Activated T-helper 9 cell treated with anti-CD3 and anti-CD28 coated beads, Interleukin-2, amount 50 U/mL, for 16 hours (primary cell): ENCODE data around the gene HPCA.
"Not testable (repeated sequence)": the region's sequence is repeated elsewhere in the genome, so short reads cannot be mapped to it uniquely, and the experiment has no call there.

Experiments used
- DNase-seq: peaks from one replicate; pipeline ENCODE4 v3.0.0-alpha.2; 2020; ENCODE audit warnings: low read depth

The HPCA gene

GRCh38 chr1:32902535-32902920 is 16.2 kb downstream of the HPCA start:
- no peak for DNase-seq

DNA sequence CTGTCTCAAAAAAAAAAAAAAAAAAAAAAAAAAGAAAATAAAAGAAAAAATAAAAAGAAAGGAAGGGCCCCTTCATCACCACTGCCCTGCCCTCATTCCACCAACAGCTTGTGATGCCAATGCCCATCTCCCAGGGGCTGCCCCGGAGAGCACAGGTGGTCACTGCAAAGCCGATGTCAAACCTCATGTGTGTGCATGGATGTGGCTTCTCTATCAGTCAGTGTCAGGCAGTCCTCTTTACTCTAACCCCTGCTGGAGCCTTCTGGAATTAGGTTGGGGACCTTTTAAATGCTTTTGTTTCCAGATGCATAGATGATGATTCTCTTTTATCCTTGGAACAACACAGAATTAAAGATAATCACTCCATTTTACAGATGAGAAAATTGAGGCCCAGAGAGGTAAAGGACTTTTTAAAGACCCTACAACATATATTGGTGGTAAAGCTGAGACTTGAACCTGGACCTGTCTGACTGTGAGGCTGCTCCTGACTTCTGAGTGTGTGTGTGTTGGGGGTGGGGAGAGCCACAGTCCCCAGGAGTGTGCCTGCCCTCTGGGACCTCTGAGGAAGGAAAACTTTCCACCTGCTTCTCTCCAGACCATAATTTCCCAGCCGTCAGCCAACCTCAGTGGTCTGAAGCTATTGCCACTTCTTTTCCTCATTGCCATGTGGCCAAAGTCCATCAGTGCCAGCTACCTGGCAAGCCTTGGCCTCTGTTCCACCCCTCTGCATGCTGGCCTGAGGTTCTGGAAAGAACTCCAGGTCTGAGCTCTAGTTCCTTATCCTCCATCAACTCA is 17.9 kb downstream of the HPCA start:
- DNase-seq, result no peak

GRCh38 chr1:32904797-32905196 is 18.5 kb downstream of the HPCA start:
- DNase-seq, result no peak

DNA sequence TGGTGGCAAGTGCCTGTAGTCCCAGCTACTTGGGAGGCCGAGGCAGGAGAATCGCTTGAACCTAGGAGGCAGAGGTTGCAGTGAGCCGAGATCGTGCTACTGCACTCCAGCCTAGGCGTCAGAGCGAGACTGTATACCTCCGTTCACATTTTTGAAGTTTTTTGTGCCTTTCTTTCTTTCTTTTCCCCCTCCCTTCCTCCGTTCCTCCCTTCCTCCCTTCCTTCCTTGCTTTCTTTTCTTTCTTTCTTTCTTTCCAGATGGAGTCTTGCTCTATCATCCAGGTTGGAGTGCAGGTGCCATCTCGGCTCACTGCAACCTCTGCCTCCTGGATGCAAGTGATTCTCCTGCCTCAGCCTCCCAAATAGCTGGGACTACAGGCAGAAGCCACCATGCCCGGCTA is 19.3 kb downstream of the HPCA start:
- DNase-seq, result not testable (repeated sequence)

- DNase-seq, result no peak
Measured at GRCh38 chr1:32906654-32907053, 20.4 kb downstream of the HPCA start.

GRCh38 chr1:32907435-32907834 is 21.1 kb downstream of the HPCA start:
- no peak for DNase-seq

DNA sequence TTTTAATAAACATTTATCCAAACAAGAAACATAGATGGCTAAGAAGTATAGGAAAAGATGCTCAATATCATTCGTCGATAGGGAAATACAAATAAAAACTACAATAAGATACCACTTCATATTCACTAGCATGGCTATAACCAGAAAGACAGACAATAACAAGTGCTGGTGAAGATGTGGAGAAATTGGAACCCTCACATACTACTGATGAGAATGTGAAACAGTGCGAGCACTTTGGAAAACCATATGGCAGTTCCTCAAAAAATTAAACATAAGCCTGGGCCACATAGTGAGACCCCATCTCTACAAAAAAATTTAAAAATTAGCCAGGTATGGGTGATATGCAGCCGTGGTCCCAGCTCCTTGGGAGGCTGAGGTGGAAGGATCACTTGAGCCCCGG is 24.0 kb downstream of the HPCA start:
- DNase-seq, result no peak

DNA sequence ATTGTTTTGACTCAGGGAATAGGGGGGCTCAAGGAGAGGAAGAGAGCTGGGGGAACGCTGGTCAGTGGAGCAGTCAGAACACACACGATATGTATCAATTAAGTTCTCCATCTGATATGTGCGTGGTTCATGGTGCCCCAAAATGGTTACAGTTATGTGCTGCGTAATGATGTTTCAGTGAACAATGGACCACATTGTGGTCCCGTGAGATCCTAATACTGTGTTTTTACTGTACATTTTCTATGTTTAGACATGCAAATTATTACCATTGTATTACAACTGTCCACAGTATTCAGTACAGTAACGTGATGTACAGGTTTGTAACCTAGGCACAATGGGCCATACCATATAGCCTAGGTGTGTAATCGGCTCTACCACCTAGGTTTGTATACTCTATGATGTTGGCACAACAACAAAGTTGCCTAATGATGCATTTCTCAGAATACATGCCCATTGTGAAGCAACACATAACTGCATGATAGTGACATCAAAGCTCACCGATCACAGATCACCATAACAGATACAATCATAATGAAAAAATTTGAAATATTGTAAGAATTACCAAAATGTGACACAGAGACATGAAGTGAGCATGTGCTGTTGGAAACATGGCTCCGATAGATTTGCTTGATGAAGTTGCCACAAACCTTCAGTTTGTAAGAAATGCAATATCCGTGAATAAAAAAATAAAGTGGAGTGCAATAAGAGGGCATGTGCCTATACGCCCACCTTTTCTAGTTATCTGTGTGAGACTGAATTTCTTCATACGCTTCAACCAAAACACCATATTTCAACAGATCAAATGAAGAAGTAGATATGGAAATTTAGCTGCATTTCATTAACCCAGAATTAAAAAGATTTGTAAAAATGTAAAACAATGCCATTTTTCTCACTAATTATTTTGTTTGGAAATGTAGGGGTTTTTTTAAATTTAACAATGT is 29.7 kb downstream of the HPCA start:
- no peak for DNase-seq

GRCh38 chr1:32917521-32917920 is 31.2 kb downstream of the HPCA start:
- DNase-seq, result no peak

DNA sequence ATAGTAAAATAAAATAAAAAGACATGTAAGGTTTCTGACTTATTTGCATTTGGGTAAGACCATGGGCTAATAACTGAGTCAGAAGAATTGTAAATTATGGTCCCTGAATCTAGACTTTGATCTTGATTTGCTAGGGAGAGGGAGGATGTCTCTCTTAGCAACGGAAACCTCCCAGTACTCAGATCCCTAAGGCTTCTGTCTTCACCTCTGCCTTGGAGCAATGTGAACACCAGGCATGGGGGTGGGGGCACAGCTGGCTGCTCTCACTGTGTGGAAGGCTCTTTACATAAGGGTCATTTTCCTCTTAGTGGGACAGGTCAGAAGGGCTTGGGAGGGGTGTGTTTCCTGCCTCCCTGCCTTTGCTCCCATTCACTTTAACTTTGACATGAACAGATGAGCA is 31.9 kb downstream of the HPCA start:
- no peak for DNase-seq

GRCh38 chr1:32919811-32920733 is 33.8 kb downstream of the HPCA start:
- DNase-seq, result no peak

DNA sequence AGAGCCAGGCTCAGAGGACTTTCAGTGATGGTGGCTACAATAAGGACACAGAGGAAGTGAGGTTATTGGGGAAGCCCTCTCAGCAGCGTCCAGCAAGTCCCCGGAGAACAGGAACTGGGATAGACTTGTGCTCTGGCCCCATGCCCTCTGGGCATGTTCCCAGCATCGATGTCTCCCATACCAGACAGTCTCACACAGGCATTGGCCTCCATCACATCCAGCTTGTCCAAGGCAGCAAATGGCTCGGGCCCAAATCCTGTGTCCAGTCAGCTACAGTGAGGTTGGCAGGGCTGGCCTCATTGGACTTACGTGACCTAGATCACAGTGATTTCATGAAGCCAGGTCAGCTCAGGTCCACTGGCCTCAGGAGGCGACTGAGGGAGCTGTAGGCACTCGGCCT is 34.5 kb downstream of the HPCA start:
- no peak for DNase-seq

- DNase-seq, result no peak
Measured at GRCh38 chr1:32924881-32925344, 38.6 kb downstream of the HPCA start.

- DNase-seq, result no peak
Measured at GRCh38 chr1:32925403-32926162, 39.3 kb downstream of the HPCA start.

GRCh38 chr1:32926562-32926961 is 40.3 kb downstream of the HPCA start:
- DNase-seq, result no peak

DNA sequence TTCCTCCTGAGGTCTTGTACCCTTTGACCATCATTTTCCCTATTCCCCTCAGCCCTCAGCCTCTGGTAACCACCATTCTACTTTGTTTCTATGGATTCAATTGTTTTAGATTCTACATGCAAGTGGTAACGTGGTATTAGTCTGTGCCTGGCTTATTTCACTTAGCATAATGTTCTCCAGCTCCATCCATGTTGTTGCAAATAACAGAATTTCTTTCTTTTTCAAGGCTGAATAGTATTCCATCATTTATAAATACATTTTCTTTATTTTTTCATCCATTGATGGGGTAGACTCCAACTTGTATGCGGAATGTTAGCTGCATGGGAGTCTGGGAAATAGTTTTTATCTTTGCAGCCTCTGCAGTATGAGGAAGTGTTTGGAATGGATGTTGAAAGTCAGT is 41.1 kb downstream of the HPCA start:
- no peak for DNase-seq

DNA sequence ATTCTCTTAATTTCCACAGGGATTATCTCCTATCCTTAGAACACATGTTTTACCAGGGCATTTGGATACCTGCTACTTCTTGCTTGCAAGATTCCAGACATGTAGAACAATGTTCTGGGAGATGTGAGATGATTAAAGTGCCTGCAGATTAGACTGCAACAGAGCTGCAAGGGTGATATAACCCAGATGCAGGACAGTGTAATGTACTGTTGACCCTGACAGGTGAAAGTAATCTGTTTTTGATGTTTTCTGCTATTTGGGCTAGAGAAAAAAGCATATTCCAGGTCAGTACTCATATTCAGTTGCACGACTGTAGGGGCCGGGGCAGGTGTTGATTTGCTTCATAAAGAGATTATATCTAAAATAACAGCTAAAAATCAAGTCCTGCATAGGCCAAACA is 42.0 kb downstream of the HPCA start:
- no peak for DNase-seq

DNA sequence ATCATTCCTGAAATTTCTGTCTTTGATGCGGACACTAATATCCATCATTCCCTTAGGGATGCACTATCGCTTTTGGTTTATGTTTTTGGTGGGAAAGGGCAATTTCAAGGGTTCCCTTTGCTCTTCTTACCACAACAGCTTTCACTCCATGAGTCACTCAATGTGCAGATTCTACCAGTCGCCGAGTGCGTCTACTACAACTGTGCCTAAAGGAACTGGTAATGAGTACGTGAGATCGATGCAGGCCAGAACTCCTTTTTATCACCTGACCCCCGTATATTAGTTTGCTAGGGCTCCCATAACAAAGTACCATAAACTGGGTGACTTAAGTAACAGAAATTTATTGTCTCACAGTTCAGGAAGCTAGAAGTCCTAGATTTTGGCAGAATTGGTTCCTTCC is 42.4 kb downstream of the HPCA start:
- no peak for DNase-seq

DNA sequence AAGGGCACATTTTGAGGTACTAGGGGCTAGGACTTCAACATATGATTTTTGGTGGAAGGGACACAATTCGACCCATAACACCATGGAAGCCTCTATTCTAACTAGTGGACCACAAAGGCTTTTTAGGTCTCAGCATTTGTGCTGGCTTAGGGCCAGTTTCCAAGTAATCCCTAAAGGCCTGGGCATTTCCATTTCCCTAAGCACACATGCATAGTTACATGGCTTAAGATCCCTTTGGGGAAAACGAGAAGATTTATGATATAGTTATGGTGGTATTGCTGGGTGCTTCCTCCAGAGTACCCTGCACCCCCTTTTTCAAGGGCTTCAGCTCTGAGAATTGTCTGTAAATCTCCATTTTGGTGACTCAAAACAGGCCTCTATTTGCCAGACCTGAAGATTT is 43.1 kb downstream of the HPCA start:
- no peak for DNase-seq

DNA sequence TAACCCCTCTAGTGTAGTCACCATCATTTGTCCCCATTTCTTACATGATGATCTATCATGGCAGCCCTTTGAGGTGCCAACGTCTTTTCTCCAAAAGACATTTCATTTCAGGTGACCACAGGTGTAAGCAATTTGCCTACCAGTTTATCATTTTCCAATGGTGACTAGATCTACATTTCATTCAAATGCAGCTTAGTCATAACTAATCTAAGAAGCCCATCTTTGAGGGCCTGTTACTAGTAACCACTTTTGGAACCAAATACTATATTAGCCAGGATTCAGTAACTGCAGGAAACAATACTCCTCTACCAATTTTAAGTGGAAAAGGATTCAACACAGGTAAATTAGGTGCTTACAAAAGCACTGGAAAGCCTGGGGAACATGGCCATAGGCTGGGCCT is 45.5 kb downstream of the HPCA start:
- no peak for DNase-seq

- no peak for DNase-seq
Measured at GRCh38 chr1:32933742-32934322, 47.5 kb downstream of the HPCA start.
